ENCODE results near the gene CDKN1B. TPM values are rescaled to one million over a fixed set of nuclear protein-coding genes. Genes with fewer than 3 reads are reported as not detected.

Gene CDKN1B
- total and polyA plus RNA-seq, 2 of the 13 experiments (the other 11 are each of a cell fraction or from before 2014, with no cell fraction given) = 20.1 to 37.2 TPM

GRCh38 chr12:12734054-12734453, 16.9 kb downstream of the CDKN1B start (continued):
- TF ChIP-seq ARID5B (CRISPR knock-in tag; IDR thresholded peaks at IDR 0.05) = no peak
- TF ChIP-seq ZKSCAN5 (CRISPR knock-in tag; IDR thresholded peaks at IDR 0.05) = no peak
- TF ChIP-seq, protein P1, sequence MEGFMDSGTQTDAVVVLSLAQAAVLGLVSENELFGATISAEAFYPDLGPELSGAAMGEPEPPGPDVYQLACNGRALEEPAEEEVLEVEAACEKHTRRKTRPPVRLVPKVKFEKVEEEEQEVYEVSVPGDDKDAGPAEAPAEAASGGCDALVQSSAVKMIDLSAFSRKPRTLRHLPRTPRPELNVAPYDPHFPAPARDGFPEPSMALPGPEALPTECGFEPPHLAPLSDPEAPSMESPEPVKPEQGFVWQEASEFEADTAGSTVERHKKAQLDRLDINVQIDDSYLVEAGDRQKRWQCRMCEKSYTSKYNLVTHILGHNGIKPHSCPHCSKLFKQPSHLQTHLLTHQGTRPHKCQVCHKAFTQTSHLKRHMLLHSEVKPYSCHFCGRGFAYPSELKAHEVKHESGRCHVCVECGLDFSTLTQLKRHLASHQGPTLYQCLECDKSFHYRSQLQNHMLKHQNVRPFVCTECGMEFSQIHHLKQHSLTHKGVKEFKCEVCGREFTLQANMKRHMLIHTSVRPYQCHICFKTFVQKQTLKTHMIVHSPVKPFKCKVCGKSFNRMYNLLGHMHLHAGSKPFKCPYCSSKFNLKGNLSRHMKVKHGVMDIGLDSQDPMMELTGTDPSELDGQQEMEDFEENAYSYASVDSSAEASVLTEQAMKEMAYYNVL (CRISPR knock-in tag; IDR thresholded peaks at IDR 0.05; ENCODE audit: borderline replicate concordance) = no peak
- TF ChIP-seq JUND (CRISPR knock-in tag; IDR thresholded peaks at IDR 0.05) = no peak
- no peak for TF ChIP-seq ZBTB7B (CRISPR knock-in tag; IDR thresholded peaks at IDR 0.05)
- no peak for TF ChIP-seq ZNF672 (CRISPR knock-in tag; IDR thresholded peaks at IDR 0.05)
- no peak for TF ChIP-seq ZNF121 (CRISPR knock-in tag; IDR thresholded peaks at IDR 0.05)
- TF ChIP-seq GPN1 (CRISPR knock-in tag; IDR thresholded peaks at IDR 0.05; ENCODE audit: borderline replicate concordance) = no peak
- TF ChIP-seq RXRB (CRISPR knock-in tag; IDR thresholded peaks at IDR 0.05; ENCODE audit: borderline replicate concordance) = no peak
- TF ChIP-seq TEAD3 (CRISPR knock-in tag; optimal IDR thresholded peaks at IDR 0.05; ENCODE audit: borderline replicate concordance) = peak; percentile 14
- no peak for TF ChIP-seq ZNF251 (CRISPR knock-in tag; IDR thresholded peaks at IDR 0.05)
